Amygdala (tissue), 56 donors: ENCODE measurements around the gene NPPC.
"Not testable (repeated sequence)": the region's sequence is repeated elsewhere in the genome, so short reads cannot be mapped to it uniquely, and the experiment has no call there.

Source experiments
- DNase-seq, 56 donors: peaks; one replicate each; lab custom pipeline; 2025; lab: John Stamatoyannopoulos, UW

NPPC gene

GRCh38 chr2:231894566-231895380 is 31.4 kb downstream of the NPPC start:
- DNase-seq, result no peak

DNA sequence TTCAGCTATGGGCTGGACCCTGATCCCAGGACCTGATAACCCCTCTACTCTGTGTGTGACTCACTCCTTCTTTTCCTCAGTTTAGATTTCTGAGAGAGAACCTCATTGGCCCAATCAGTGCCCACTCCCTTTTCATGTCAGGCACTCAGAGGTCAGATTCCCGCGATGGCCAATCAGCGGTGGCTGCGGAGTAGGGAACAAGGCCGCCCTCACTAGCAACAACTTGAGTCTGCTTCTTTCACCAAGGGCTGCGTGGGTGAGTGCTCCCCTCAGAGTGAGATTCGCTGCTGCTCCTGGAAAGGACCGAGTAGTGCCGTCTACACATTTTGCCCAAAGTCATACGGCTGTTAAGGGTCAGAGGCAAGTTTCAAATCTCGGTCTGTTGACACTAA is 34.7 kb downstream of the NPPC start:
- no peak for DNase-seq

GRCh38 chr2:231890896-231891513 is 35.2 kb downstream of the NPPC start:
- no peak for DNase-seq

DNA sequence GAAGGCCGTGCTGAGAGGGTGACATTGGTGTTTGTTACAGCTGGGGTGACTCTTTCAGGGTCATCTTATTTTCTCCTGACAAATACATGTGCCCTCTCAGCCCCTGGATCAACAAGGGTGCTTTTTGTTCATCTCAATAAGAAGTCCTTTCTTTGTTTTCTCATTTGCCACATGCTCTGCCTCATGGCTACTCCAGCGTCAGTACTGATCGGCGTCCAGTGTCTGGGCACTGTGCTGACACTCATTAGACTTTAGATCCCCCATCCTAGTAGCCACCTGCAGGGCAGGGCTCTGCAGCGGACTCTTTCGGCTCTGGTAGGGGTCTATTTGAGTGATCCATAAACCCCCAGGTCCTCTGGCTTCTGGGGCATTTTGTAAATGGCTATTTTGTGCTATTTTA is 38.4 kb downstream of the NPPC start:
- DNase-seq, result no peak

GRCh38 chr2:231886071-231886681 is 40.0 kb downstream of the NPPC start:
- DNase-seq, result no peak

- DNase-seq, result no peak
These were observed 41.6 kb downstream of the NPPC start for GRCh38 chr2:231884438-231885140.

- DNase-seq, result no peak
These were observed 42.7 kb downstream of the NPPC start for GRCh38 chr2:231883468-231883881.

DNA sequence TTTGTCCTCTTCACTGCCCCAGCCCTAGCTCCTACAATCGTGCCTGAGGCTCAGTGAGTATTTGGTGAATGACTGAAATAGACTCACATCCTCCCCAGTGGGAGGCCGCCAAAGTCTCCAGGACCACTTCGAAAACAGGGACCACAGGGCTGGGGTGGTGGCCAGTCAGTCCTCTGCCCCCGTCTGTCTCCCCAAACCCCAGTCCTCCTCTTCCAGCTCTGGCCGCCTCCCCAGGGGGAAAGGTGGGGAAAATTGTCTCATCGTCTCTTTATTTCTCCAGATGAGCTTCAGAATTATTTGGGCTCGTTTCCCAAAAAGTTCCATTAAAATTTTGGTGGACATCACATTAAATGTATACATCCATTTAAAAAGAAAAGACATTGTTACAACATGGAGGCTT is 43.5 kb downstream of the NPPC start:
- DNase-seq, result no peak

DNA sequence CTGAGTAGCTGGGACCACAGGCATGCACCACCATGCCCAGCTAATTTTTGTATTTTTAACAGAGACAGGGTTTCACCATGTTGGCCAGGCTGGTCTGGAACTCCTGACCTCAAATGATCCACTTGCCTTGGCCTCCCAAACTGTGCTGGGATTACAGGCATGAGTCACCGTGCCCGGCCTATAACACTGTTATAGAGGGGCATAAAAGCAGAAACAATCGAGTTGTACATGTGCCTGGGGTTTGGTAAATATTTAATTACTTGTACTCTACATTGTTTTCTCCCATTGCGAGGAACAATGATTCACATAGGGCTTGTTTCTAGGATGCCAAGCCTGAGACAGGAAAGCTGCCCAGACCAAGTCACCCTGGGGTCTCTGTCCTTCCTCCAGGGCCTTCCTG is 45.8 kb downstream of the NPPC start:
- DNase-seq, result not testable (repeated sequence)

- DNase-seq, result no peak
These were observed 47.0 kb downstream of the NPPC start for GRCh38 chr2:231879216-231879615.

GRCh38 chr2:231877533-231878456 is 48.4 kb downstream of the NPPC start:
- no peak for DNase-seq

GRCh38 chr2:231874944-231875343 is 51.3 kb downstream of the NPPC start:
- DNase-seq, result no peak
